ENCODE results near the gene MCM5.
A peak's percentile ranks its signal among the peaks of the same experiment; 100 is the strongest.
"Not testable (repeated sequence)": the region's sequence is repeated elsewhere in the genome, so short reads cannot be mapped to it uniquely, and the experiment has no call there.

The MCM5 gene

GRCh38 chr22:35431483-35432227, 31.7 kb downstream of the MCM5 start:
- no peak for DNase-seq

- no peak for DNase-seq
These were observed 32.4 kb downstream of the MCM5 start for GRCh38 chr22:35432228-35432905.

GRCh38 chr22:35434061-35434710, 34.2 kb downstream of the MCM5 start:
- DNase-seq: no peak

GRCh38 chr22:35435201-35435740, 35.3 kb downstream of the MCM5 start:
- no peak for DNase-seq

- DNase-seq: peak in 1 of 56 donors; percentile 42
These were observed 36.5 kb downstream of the MCM5 start for GRCh38 chr22:35436421-35436820.

- DNase-seq: peak in 1 of 56 donors; percentile 10
These were observed 37.1 kb downstream of the MCM5 start for GRCh38 chr22:35437049-35437448.

GRCh38 chr22:35438673-35439364, 38.9 kb downstream of the MCM5 start:
- not testable (repeated sequence) for DNase-seq

GRCh38 chr22:35439365-35439717, 39.4 kb downstream of the MCM5 start:
- DNase-seq: no peak

- no peak for DNase-seq
These were observed 40.2 kb downstream of the MCM5 start for GRCh38 chr22:35440129-35440528.

- DNase-seq: no peak
These were observed 41.7 kb downstream of the MCM5 start for GRCh38 chr22:35441489-35442100.

- DNase-seq: no peak
These were observed 42.5 kb downstream of the MCM5 start for GRCh38 chr22:35442471-35442870.

- no peak for DNase-seq
These were observed 43.4 kb downstream of the MCM5 start for GRCh38 chr22:35443338-35443737.

GRCh38 chr22:35443790-35444684, 44.1 kb downstream of the MCM5 start:
- DNase-seq: no peak

- DNase-seq: no peak
These were observed 44.9 kb downstream of the MCM5 start for GRCh38 chr22:35444685-35445399.

- DNase-seq: no peak
These were observed 46.0 kb downstream of the MCM5 start for GRCh38 chr22:35445933-35446332.

GRCh38 chr22:35446365-35446764, 46.4 kb downstream of the MCM5 start:
- peak in 5 of 56 donors; percentile 6 to 28 (median 19) for DNase-seq

- no peak for DNase-seq
These were observed 48.6 kb downstream of the MCM5 start for GRCh38 chr22:35448523-35448922.

GRCh38 chr22:35449829-35450689, 50.1 kb downstream of the MCM5 start:
- no peak for DNase-seq

Data from amygdala (tissue), 56 donors.